ENCODE measurements around the gene COL21A1. TPM values are rescaled to one million over a fixed set of nuclear protein-coding genes. Genes with fewer than 3 reads are reported as not detected.
A peak's percentile ranks its signal among the peaks of the same experiment; 100 is the strongest.

COL21A1 gene
- total and polyA plus RNA-seq, 2 of the 13 experiments (the other 11 are each of a cell fraction or from before 2014, with no cell fraction given): 0.13 TPM; not detected in 1

GRCh38 chr6:56156643-56157042 lies 90.7 kb downstream of the COL21A1 start (continued):
- TF ChIP-seq BHLHE40 (IDR thresholded peaks at IDR 0.05; ENCODE audit: low read length) (no peak), FOXP1 (IDR thresholded peaks at IDR 0.05) (no peak), FOXP1 (CRISPR knock-in tag; IDR thresholded peaks at IDR 0.05) (peak; percentile 82), ATF1 (CRISPR knock-in tag; IDR thresholded peaks at IDR 0.05) (peak; percentile 27; the same call in 1 of the 2 replicates), ZNF580 (CRISPR knock-in tag; IDR thresholded peaks at IDR 0.05; ENCODE audit: borderline replicate concordance, low read depth) (0 out of 2 replicates have a peak, but pooled peaks have one; percentile 49), SIN3A (IDR thresholded peaks at IDR 0.05; ENCODE audit: borderline replicate concordance, low read depth, low read length) (no peak), ATF4 (CRISPR knock-in tag; IDR thresholded peaks at IDR 0.05) (peak in 1 of 2 experiments; percentile 34; a peak in 1 of 4 replicates), ZSCAN21 (CRISPR knock-in tag; IDR thresholded peaks at IDR 0.05; ENCODE audit: borderline replicate concordance) (peak; percentile 100), ZKSCAN8 (CRISPR knock-in tag; IDR thresholded peaks at IDR 0.05; ENCODE audit: borderline replicate concordance) (0 out of 2 replicates have a peak, but pooled peaks have one; percentile 76), FOSL1 (CRISPR knock-in tag; IDR thresholded peaks at IDR 0.05; ENCODE audit: borderline replicate concordance) (peak; percentile 89), JUN (CRISPR knock-in tag; IDR thresholded peaks at IDR 0.05) (peak; percentile 65), CEBPG (CRISPR knock-in tag; IDR thresholded peaks at IDR 0.05) (0 out of 2 replicates have a peak, but pooled peaks have one; percentile 11), HDAC2 (CRISPR knock-in tag; IDR thresholded peaks at IDR 0.05) (peak; percentile 52; the same call in 1 of the 2 replicates), ZNF264 (CRISPR knock-in tag; IDR thresholded peaks at IDR 0.05) (0 out of 2 replicates have a peak, but pooled peaks have one; percentile 45), ZNF614 (CRISPR knock-in tag; IDR thresholded peaks at IDR 0.05; ENCODE audit: borderline replicate concordance) (peak; percentile 55; the same call in 1 of the 2 replicates), LCORL (IDR thresholded peaks at IDR 0.05) (0 out of 2 replicates have a peak, but pooled peaks have one; percentile 25), LCORL (CRISPR knock-in tag; IDR thresholded peaks at IDR 0.05) (no peak), ATF3 (CRISPR knock-in tag; IDR thresholded peaks at IDR 0.05) (peak; percentile 55; the same call in 1 of the 2 replicates), RXRB (CRISPR knock-in tag; IDR thresholded peaks at IDR 0.05; ENCODE audit: borderline replicate concordance) (peak; percentile 84), ZNF362 (CRISPR knock-in tag; IDR thresholded peaks at IDR 0.05; ENCODE audit: borderline replicate concordance) (peak; percentile 46; the same call in 1 of the 2 replicates), GATAD1 (CRISPR knock-in tag; IDR thresholded peaks at IDR 0.05) (0 out of 2 replicates have a peak, but pooled peaks have one; percentile 23), ZNF784 (CRISPR knock-in tag; IDR thresholded peaks at IDR 0.05; ENCODE audit: borderline replicate concordance) (0 out of 2 replicates have a peak, but pooled peaks have one; percentile 33), ZNF124 (CRISPR knock-in tag; IDR thresholded peaks at IDR 0.05) (peak; percentile 35; the same call in 1 of the 2 replicates), MIER3 (CRISPR knock-in tag; IDR thresholded peaks at IDR 0.05; ENCODE audit: borderline replicate concordance) (peak; percentile 36; the same call in 1 of the 2 replicates), ZNF274 (CRISPR knock-in tag; IDR thresholded peaks at IDR 0.05) (no peak), KLF13 (CRISPR knock-in tag; IDR thresholded peaks at IDR 0.05) (no peak), HDAC1 (CRISPR knock-in tag; IDR thresholded peaks at IDR 0.05) (peak; percentile 54; the same call in 1 of the 2 replicates), ZNF335 (CRISPR knock-in tag; IDR thresholded peaks at IDR 0.05) (0 out of 2 replicates have a peak, but pooled peaks have one; percentile 43)

All from HepG2 (cell line).